ENCODE measurements around the gene ABCB6.

- TF ChIP-seq CTCF (IDR thresholded peaks at IDR 0.05 in 8 of 11, conservative IDR thresholded peaks at IDR 0.05 in 3 of 11) (no peak), POLR2A (IDR thresholded peaks at IDR 0.05) (no peak), POLR2AphosphoS5 (IDR thresholded peaks at IDR 0.05) (no peak)
Measured at GRCh38 chr2:219163156-219163555, 55.6 kb downstream of the ABCB6 start.
